ENCODE data around the gene MLN.

Gene MLN

DNA sequence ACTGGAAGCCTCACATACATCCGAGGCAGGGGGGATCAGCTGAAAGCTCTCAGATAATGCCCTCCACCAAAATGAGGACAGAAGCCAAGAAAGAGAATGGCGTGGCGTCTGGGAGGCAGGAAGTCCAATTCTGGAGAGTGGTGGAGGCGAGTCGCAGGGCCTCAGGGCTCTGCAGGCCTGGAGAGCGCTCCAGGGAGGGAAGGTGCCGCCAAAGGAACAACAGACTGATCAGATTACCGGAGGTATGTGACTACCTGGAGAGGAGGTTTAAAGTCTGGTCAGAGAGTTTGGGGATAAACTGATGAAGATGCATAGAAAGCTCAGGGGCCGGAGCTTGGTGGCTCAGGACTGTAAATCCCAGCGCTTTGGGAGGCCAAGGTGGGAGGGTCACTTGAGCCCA lies 45.9 kb downstream of the MLN start:
- H3K9ac ChIP-seq: no peak overlapping the region
- TF ChIP-seq Cebpa-rat (IDR thresholded peaks at IDR 0.05): no peak
- H3K36me3 ChIP-seq: no peaks in the 10 kb centered on the region
- no peak overlapping the region for H3K4me2 ChIP-seq
- H3K9me3 ChIP-seq: no peaks in the 10 kb centered on the region
- peaks cover 59% of the 10 kb centered on the region for H3K4me1 ChIP-seq
- no peaks in the 10 kb centered on the region for H3K27me3 ChIP-seq
- peaks cover 6% of the 10 kb centered on the region; the same call in 1 of the 2 replicates for H4K20me1 ChIP-seq
- no peak overlapping the region for H3K27ac ChIP-seq
- H3K4me3 ChIP-seq: no peak overlapping the region

- H3K4me3 ChIP-seq: no peak overlapping the region
- no peak overlapping the region for H3K9ac ChIP-seq
- peaks cover 6% of the 10 kb centered on the region; the same call in 1 of the 2 replicates for H4K20me1 ChIP-seq
- TF ChIP-seq Cebpa-rat (IDR thresholded peaks at IDR 0.05): no peak
- no peaks in the 10 kb centered on the region for H3K27me3 ChIP-seq
- H3K27ac ChIP-seq: no peak overlapping the region
- no peaks in the 10 kb centered on the region for H3K9me3 ChIP-seq
- H3K4me2 ChIP-seq: no peak overlapping the region
- no peaks in the 10 kb centered on the region for H3K36me3 ChIP-seq
- peaks cover 59% of the 10 kb centered on the region for H3K4me1 ChIP-seq
These were observed 46.7 kb downstream of the MLN start for GRCh38 chr6:33757113-33757512.

- no peak overlapping the region for H3K9ac ChIP-seq
- no peak overlapping the region for H3K4me2 ChIP-seq
- no peak overlapping the region for H3K4me3 ChIP-seq
- no peaks in the 10 kb centered on the region for H3K27me3 ChIP-seq
- peaks cover 6% of the 10 kb centered on the region; the same call in 1 of the 2 replicates for H4K20me1 ChIP-seq
- no peak for TF ChIP-seq Cebpa-rat (IDR thresholded peaks at IDR 0.05)
- peaks cover 59% of the 10 kb centered on the region for H3K4me1 ChIP-seq
- no peaks in the 10 kb centered on the region for H3K36me3 ChIP-seq
- H3K27ac ChIP-seq: no peak overlapping the region
- no peaks in the 10 kb centered on the region for H3K9me3 ChIP-seq
These were observed 47.4 kb downstream of the MLN start for GRCh38 chr6:33756211-33756954.

- Histone ChIP-seq H3K4me3 (no peak overlapping the region), H3K27me3 (no peaks in the 10 kb centered on the region), H3K4me1 (peaks cover 59% of the 10 kb centered on the region), H3K9me3 (no peaks in the 10 kb centered on the region), H3K9ac (peak overlapping the region; percentile 34; the same call in 1 of the 2 replicates), H3K4me2 (peak overlapping the region; percentile 51), H4K20me1 (peaks cover 6% of the 10 kb centered on the region; the same call in 1 of the 2 replicates), H3K36me3 (no peaks in the 10 kb centered on the region), H3K27ac (no peak overlapping the region)
- no peak for TF ChIP-seq Cebpa-rat (IDR thresholded peaks at IDR 0.05)
These were observed 48.5 kb downstream of the MLN start for GRCh38 chr6:33755070-33755869.

GRCh38 chr6:33754222-33754621 lies 49.6 kb downstream of the MLN start:
- Histone ChIP-seq H3K4me3 (no peak overlapping the region), H4K20me1 (peaks cover 6% of the 10 kb centered on the region; the same call in 1 of the 2 replicates), H3K9me3 (no peaks in the 10 kb centered on the region), H3K27me3 (no peaks in the 10 kb centered on the region), H3K9ac (no peak overlapping the region), H3K4me2 (no peak overlapping the region), H3K36me3 (no peaks in the 10 kb centered on the region), H3K4me1 (peaks cover 55% of the 10 kb centered on the region), H3K27ac (no peak overlapping the region)
- no peak for TF ChIP-seq Cebpa-rat (IDR thresholded peaks at IDR 0.05)

- Histone ChIP-seq H4K20me1 (peaks cover 10% of the 10 kb centered on the region; the same call in 1 of the 2 replicates), H3K27ac (peak overlapping the region; percentile 35; the same call in 1 of the 2 replicates), H3K4me2 (peak overlapping the region; percentile 73), H3K9me3 (no peaks in the 10 kb centered on the region), H3K27me3 (no peaks in the 10 kb centered on the region), H3K9ac (no peak overlapping the region), H3K4me3 (no peak overlapping the region), H3K36me3 (no peaks in the 10 kb centered on the region), H3K4me1 (peaks cover 52% of the 10 kb centered on the region)
- TF ChIP-seq Cebpa-rat (IDR thresholded peaks at IDR 0.05): no peak
These were observed 51.2 kb downstream of the MLN start for GRCh38 chr6:33752646-33753015.

- no peaks in the 10 kb centered on the region for H3K27me3 ChIP-seq
- peaks cover 52% of the 10 kb centered on the region for H3K4me1 ChIP-seq
- TF ChIP-seq Cebpa-rat (IDR thresholded peaks at IDR 0.05): no peak
- H3K27ac ChIP-seq: peak overlapping the region; percentile 35; the same call in 1 of the 2 replicates
- no peak overlapping the region for H3K4me3 ChIP-seq
- peaks cover 11% of the 10 kb centered on the region; the same call in 1 of the 2 replicates for H4K20me1 ChIP-seq
- no peaks in the 10 kb centered on the region for H3K36me3 ChIP-seq
- no peak overlapping the region for H3K9ac ChIP-seq
- no peaks in the 10 kb centered on the region for H3K9me3 ChIP-seq
- peak overlapping the region; percentile 73 for H3K4me2 ChIP-seq
These were observed 51.8 kb downstream of the MLN start for GRCh38 chr6:33751771-33752645.

DNA sequence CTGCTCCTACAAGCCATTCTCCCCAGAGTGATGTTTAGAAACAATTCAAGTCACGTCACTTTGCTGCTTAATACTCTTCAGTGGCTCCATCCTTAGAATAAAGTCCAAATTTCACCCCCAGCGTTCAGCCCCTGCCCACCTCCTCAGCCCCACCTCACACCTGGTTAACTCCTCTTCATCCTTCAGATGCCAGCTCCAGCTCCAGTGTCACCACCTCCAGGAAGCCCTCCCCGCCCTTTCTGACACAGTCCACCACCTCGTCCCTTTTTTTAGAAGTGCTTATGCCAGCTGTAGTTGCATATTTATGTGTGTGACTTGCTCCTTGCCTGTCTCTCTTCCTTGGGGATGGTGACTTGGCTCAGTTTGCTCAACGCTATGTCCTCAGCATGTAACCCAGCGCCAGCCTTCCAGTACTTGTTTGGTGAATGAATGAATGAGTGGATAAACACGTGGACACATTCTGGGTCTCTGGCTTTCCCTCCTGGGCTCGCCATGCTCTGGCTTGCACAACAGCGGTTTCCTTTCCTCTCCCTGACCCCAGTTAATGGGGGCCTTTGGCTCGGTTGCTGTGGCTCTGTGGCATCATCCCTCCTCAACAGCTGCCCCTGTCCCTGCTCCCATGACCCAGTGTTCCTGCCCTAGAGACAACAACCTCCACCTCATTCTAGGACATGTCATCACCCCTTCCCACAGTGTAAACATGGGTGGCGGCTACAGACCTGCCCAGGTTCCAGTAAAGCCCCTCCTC lies 53.4 kb downstream of the MLN start:
- Histone ChIP-seq H4K20me1 (peaks cover 11% of the 10 kb centered on the region; the same call in 1 of the 2 replicates), H3K27me3 (no peaks in the 10 kb centered on the region), H3K36me3 (no peaks in the 10 kb centered on the region), H3K4me1 (peaks cover 54% of the 10 kb centered on the region), H3K9me3 (no peaks in the 10 kb centered on the region), H3K9ac (no peak overlapping the region), H3K27ac (no peak overlapping the region), H3K4me3 (no peak overlapping the region), H3K4me2 (peak overlapping the region; percentile 73)
- no peak for TF ChIP-seq Cebpa-rat (IDR thresholded peaks at IDR 0.05)

GRCh38 chr6:33749401-33749800 lies 54.4 kb downstream of the MLN start:
- no peak overlapping the region for H3K4me3 ChIP-seq
- H3K36me3 ChIP-seq: no peaks in the 10 kb centered on the region
- H4K20me1 ChIP-seq: 0 out of 2 replicates have a peak, but pooled peaks cover 5% of the 10 kb centered on the region
- no peak overlapping the region for H3K27ac ChIP-seq
- H3K4me1 ChIP-seq: peaks cover 50% of the 10 kb centered on the region
- no peaks in the 10 kb centered on the region for H3K9me3 ChIP-seq
- TF ChIP-seq Cebpa-rat (IDR thresholded peaks at IDR 0.05): no peak
- no peak overlapping the region for H3K4me2 ChIP-seq
- no peak overlapping the region for H3K9ac ChIP-seq
- H3K27me3 ChIP-seq: no peaks in the 10 kb centered on the region

Measured in BLaER1 (cell line).